NCI-H82 treated with DMSO at 0.1 percent for 48 hours (cell line): ENCODE data around the gene PEAR1.
A peak's percentile ranks its signal among the peaks of the same experiment; 100 is the strongest.
"Not testable (repeated sequence)": the region's sequence is repeated elsewhere in the genome, so short reads cannot be mapped to it uniquely, and the experiment has no call there.

Experiments used
- DNase-seq: peaks from one replicate; lab custom pipeline; 2025; ENCODE audit not compliant: unreplicated experiment; lab: John Stamatoyannopoulos, UW

The PEAR1 gene

GRCh38 chr1:156914440-156914856 is 20.9 kb downstream of the PEAR1 start:
- DNase-seq, result no peak

- DNase-seq, result peak; percentile 67
Measured at GRCh38 chr1:156920233-156921052, 26.9 kb downstream of the PEAR1 start, which contains the start of gene LRRC71. TSS of gene LRRC71 (plus strand) at chr1:156920632. CDS start at chr1:156920804, 172 bp downstream.

GRCh38 chr1:156921053-156921529 is 27.6 kb downstream of the PEAR1 start:
- DNase-seq, result no peak

- no peak for DNase-seq
Measured at GRCh38 chr1:156922986-156923669, 29.6 kb downstream of the PEAR1 start.

- DNase-seq, result no peak
Measured at GRCh38 chr1:156923670-156924477, 30.4 kb downstream of the PEAR1 start.

GRCh38 chr1:156924478-156925153 is 31.1 kb downstream of the PEAR1 start:
- no peak for DNase-seq

- DNase-seq, result no peak
Measured at GRCh38 chr1:156925154-156926010, 31.9 kb downstream of the PEAR1 start.

GRCh38 chr1:156926175-156926574 is 32.7 kb downstream of the PEAR1 start:
- DNase-seq, result no peak

- DNase-seq, result not testable (repeated sequence)
Measured at GRCh38 chr1:156926695-156927094, 33.2 kb downstream of the PEAR1 start.

GRCh38 chr1:156927215-156928042 is 33.9 kb downstream of the PEAR1 start:
- peak; percentile 34 for DNase-seq

- no peak for DNase-seq
Measured at GRCh38 chr1:156928043-156928602, 34.6 kb downstream of the PEAR1 start.

GRCh38 chr1:156929596-156930238 is 36.2 kb downstream of the PEAR1 start:
- no peak for DNase-seq

GRCh38 chr1:156930483-156930882 is 37.0 kb downstream of the PEAR1 start:
- DNase-seq, result no peak

- DNase-seq, result no peak
Measured at GRCh38 chr1:156931211-156931952, 37.9 kb downstream of the PEAR1 start.

- no peak for DNase-seq
Measured at GRCh38 chr1:156931974-156932710, 38.6 kb downstream of the PEAR1 start.

GRCh38 chr1:156933136-156933535 is 39.6 kb downstream of the PEAR1 start:
- DNase-seq, result peak; percentile 97
